ENCODE data around the gene RASAL2.

GRCh38 chr1:178434360-178434759 lies 340.5 kb downstream of the RASAL2 start:
- TF ChIP-seq POLR2A (IDR thresholded peaks at IDR 0.05; ENCODE audit: low read depth, low read length) (no peak), POLR2AphosphoS5 (IDR thresholded peaks at IDR 0.05; ENCODE audit: low read depth, low read length) (no peak), TAF1 (IDR thresholded peaks at IDR 0.05; ENCODE audit: borderline replicate concordance, low read depth, low read length) (no peak)

Data from GM12892 (cell line).